ENCODE measurements around the gene UGT1A8. TPM values are rescaled to one million over a fixed set of nuclear protein-coding genes. Genes with fewer than 3 reads are reported as not detected.

Gene UGT1A8
- total RNA-seq, 2 donors from 2014 or later, result not detected

GRCh38 chr2:233768076-233768475, 150.6 kb downstream of the UGT1A8 start:
- no peaks in the 10 kb centered on the region for H3K9me3 ChIP-seq (ENCODE audit: control insufficient read depth, low read length)
- DNase-seq, result no peak
- Mint-ChIP-seq H3K27me3 (ENCODE audit: insufficient read depth) (peaks cover 3% of the 10 kb centered on the region), H3K4me1 (no peaks in the 10 kb centered on the region), H3K9me3 (peaks cover 5% of the 10 kb centered on the region), H3K27ac (no peak overlapping the region), H3K36me3 (ENCODE audit: low read depth) (no peaks in the 10 kb centered on the region), H3K4me3 (no peak overlapping the region)
- H3K4me3 ChIP-seq (ENCODE audit: low read length), result no peak overlapping the region
- H3K9ac ChIP-seq (ENCODE audit: extremely low read depth, low read length, poor library complexity, severe bottlenecking), result no peak overlapping the region
- H3K36me3 ChIP-seq (ENCODE audit: control insufficient read depth, insufficient read depth, low read length), result no peaks in the 10 kb centered on the region
- H3K4me1 ChIP-seq (ENCODE audit: control insufficient read depth, insufficient read depth, low read length), result no peaks in the 10 kb centered on the region
- H3K27ac ChIP-seq (ENCODE audit: low read depth, low read length), result no peak overlapping the region
- no peak for TF ChIP-seq CTCF (conservative IDR thresholded peaks at IDR 0.05)
- 68 to 82% methylated on average over 4 of the region's 4 CpGs for WGBS, 2 experiments (ENCODE audit: insufficient coverage in 1 of 2, insufficient read length in 1 of 2)
- peaks cover 14% of the 10 kb centered on the region for H3K27me3 ChIP-seq (ENCODE audit: control insufficient read depth, insufficient read depth, low read length, poor library complexity, severe bottlenecking)

GRCh38 chr2:233769260-233769659, 151.8 kb downstream of the UGT1A8 start:
- Histone ChIP-seq H3K4me3 (ENCODE audit: low read length) (no peak overlapping the region), H3K27me3 (ENCODE audit: control insufficient read depth, insufficient read depth, low read length, poor library complexity, severe bottlenecking) (peaks cover 3% of the 10 kb centered on the region), H3K9ac (ENCODE audit: extremely low read depth, low read length, poor library complexity, severe bottlenecking) (no peak overlapping the region), H3K27ac (ENCODE audit: low read depth, low read length) (no peak overlapping the region), H3K4me1 (ENCODE audit: control insufficient read depth, insufficient read depth, low read length) (no peaks in the 10 kb centered on the region), H3K36me3 (ENCODE audit: control insufficient read depth, insufficient read depth, low read length) (no peaks in the 10 kb centered on the region), H3K9me3 (ENCODE audit: control insufficient read depth, low read length) (no peaks in the 10 kb centered on the region)
- no peaks in the 10 kb centered on the region for H3K4me1 Mint-ChIP-seq
- no peak overlapping the region for H3K4me3 Mint-ChIP-seq
- H3K36me3 Mint-ChIP-seq (ENCODE audit: low read depth), result no peaks in the 10 kb centered on the region
- DNase-seq, result no peak
- no peak for TF ChIP-seq CTCF (conservative IDR thresholded peaks at IDR 0.05)
- peaks cover 5% of the 10 kb centered on the region for H3K9me3 Mint-ChIP-seq
- WGBS, 2 experiments (ENCODE audit: insufficient coverage in 1 of 2, insufficient read length in 1 of 2), result 88 to 93% methylated on average over 9 of the region's 9 CpGs
- no peak overlapping the region for H3K27ac Mint-ChIP-seq
- no peaks in the 10 kb centered on the region for H3K27me3 Mint-ChIP-seq (ENCODE audit: insufficient read depth)

GRCh38 chr2:233772153-233772552, 154.7 kb downstream of the UGT1A8 start:
- Histone ChIP-seq H3K9me3 (ENCODE audit: control insufficient read depth, low read length) (peaks cover 10% of the 10 kb centered on the region), H3K4me1 (ENCODE audit: control insufficient read depth, insufficient read depth, low read length) (no peaks in the 10 kb centered on the region), H3K36me3 (ENCODE audit: control insufficient read depth, insufficient read depth, low read length) (no peaks in the 10 kb centered on the region), H3K4me3 (ENCODE audit: low read length) (no peak overlapping the region), H3K9ac (ENCODE audit: extremely low read depth, low read length, poor library complexity, severe bottlenecking) (no peak overlapping the region), H3K27me3 (ENCODE audit: control insufficient read depth, insufficient read depth, low read length, poor library complexity, severe bottlenecking) (no peaks in the 10 kb centered on the region), H3K27ac (ENCODE audit: low read depth, low read length) (no peak overlapping the region)
- WGBS, 2 experiments (ENCODE audit: insufficient coverage in 1 of 2, insufficient read length in 1 of 2), result 92 to 96% methylated on average over 11 to 16 of the region's 16 CpGs
- Mint-ChIP-seq H3K27me3 (ENCODE audit: insufficient read depth) (no peaks in the 10 kb centered on the region), H3K4me1 (no peaks in the 10 kb centered on the region), H3K36me3 (ENCODE audit: low read depth) (no peaks in the 10 kb centered on the region), H3K9me3 (peaks cover 26% of the 10 kb centered on the region), H3K27ac (no peak overlapping the region), H3K4me3 (no peak overlapping the region)
- DNase-seq, result no peak
- TF ChIP-seq CTCF (conservative IDR thresholded peaks at IDR 0.05), result no peak
